NCI-H526 (cell line): ENCODE measurements around the gene ABCG8.

ENCODE experiments used
- DNase-seq, 2 experiments: peaks; one replicate each; lab custom pipeline; 2025; lab: John Stamatoyannopoulos, UW

ABCG8 gene

GRCh38 chr2:43924463-43924862, 85.7 kb downstream of the ABCG8 start:
- no peak for DNase-seq

- no peak for DNase-seq
These were observed 86.7 kb downstream of the ABCG8 start for GRCh38 chr2:43925431-43925830.

- no peak for DNase-seq
These were observed 88.7 kb downstream of the ABCG8 start for GRCh38 chr2:43927442-43927841.

- no peak for DNase-seq
These were observed 92.5 kb downstream of the ABCG8 start for GRCh38 chr2:43931293-43931692.
